Stimulated activated memory B cell treated with anti-CD40 and anti-IgM and Interleukin-4, amounts not matched to agents 10 μg/mL and 1 μg/mL and 100 μg/mL, for 72 hours (primary cell): ENCODE data around the gene C1orf198.

ENCODE experiments used
- ATAC-seq: fragments of 150-1000 bp; cut with Tn5 transposase; 2 replicates; pipeline ENCODE4 v1.10.0; 2021
- H3K27ac Mint-ChIP-seq: one replicate; pipeline ENCODE4 v1.8.0; 2022; ENCODE audit warnings: mild to moderate bottlenecking, mixed read lengths
- H3K27me3 Mint-ChIP-seq: one replicate; pipeline ENCODE4 v1.8.0; 2022; ENCODE audit warnings: mixed read lengths
- H3K36me3 Mint-ChIP-seq: one replicate; pipeline ENCODE4 v1.8.0; 2022; ENCODE audit warnings: mixed read lengths
- H3K4me1 Mint-ChIP-seq: one replicate; pipeline ENCODE4 v1.8.0; 2022; ENCODE audit warnings: mixed read lengths
- H3K4me3 Mint-ChIP-seq: one replicate; pipeline ENCODE4 v1.8.0; 2022; ENCODE audit warnings: mild to moderate bottlenecking, moderate library complexity, mixed read lengths
- H3K9me3 Mint-ChIP-seq: one replicate; pipeline ENCODE4 v1.8.0; 2022; ENCODE audit warnings: mixed read lengths

C1orf198 gene

GRCh38 chr1:230867903-230868735 lies at the start of gene C1orf198:
Gene C1orf198 (minus strand): TSS chr1:230868521. CDS start chr1:230868512, 9 bp downstream.
- no peaks in the 10 kb centered on the region for H3K36me3 Mint-ChIP-seq
- H3K27me3 Mint-ChIP-seq = no peaks in the 10 kb centered on the region
- peak within 1 kb of the TSS; percentile 85 for H3K27ac Mint-ChIP-seq
- peak; percentile 95 for ATAC-seq
- peak within 1 kb of the TSS; percentile 91 for H3K4me3 Mint-ChIP-seq
- peaks cover 26% of the 10 kb centered on the region for H3K4me1 Mint-ChIP-seq
- no peaks in the 10 kb centered on the region for H3K9me3 Mint-ChIP-seq

- no peaks in the 10 kb centered on the region for H3K27me3 Mint-ChIP-seq
- peaks cover 4% of the 10 kb centered on the region for H3K4me1 Mint-ChIP-seq
- H3K27ac Mint-ChIP-seq = no peak overlapping the region
- H3K9me3 Mint-ChIP-seq = no peaks in the 10 kb centered on the region
- H3K36me3 Mint-ChIP-seq = peaks cover 43% of the 10 kb centered on the region
- H3K4me3 Mint-ChIP-seq = no peak overlapping the region
- ATAC-seq = peak; percentile 57
Observed at GRCh38 chr1:230917284-230918135, 49.2 kb upstream of the C1orf198 start.

- Mint-ChIP-seq H3K9me3 (no peaks in the 10 kb centered on the region), H3K27ac (no peak overlapping the region), H3K4me3 (no peak overlapping the region), H3K36me3 (peaks cover 43% of the 10 kb centered on the region), H3K27me3 (no peaks in the 10 kb centered on the region), H3K4me1 (peaks cover 4% of the 10 kb centered on the region)
- ATAC-seq = no peak
Observed at GRCh38 chr1:230916587-230917283, 48.4 kb upstream of the C1orf198 start.

- Mint-ChIP-seq H3K36me3 (peaks cover 54% of the 10 kb centered on the region), H3K4me3 (no peak overlapping the region), H3K27ac (no peak overlapping the region), H3K9me3 (no peaks in the 10 kb centered on the region), H3K4me1 (peaks cover 4% of the 10 kb centered on the region), H3K27me3 (no peaks in the 10 kb centered on the region)
- ATAC-seq = no peak
Observed at GRCh38 chr1:230915078-230915477, 46.8 kb upstream of the C1orf198 start.

GRCh38 chr1:230913496-230913895 lies 45.2 kb upstream of the C1orf198 start:
- H3K4me1 Mint-ChIP-seq = peaks cover 4% of the 10 kb centered on the region
- no peak overlapping the region for H3K27ac Mint-ChIP-seq
- ATAC-seq = no peak
- H3K4me3 Mint-ChIP-seq = no peak overlapping the region
- H3K27me3 Mint-ChIP-seq = no peaks in the 10 kb centered on the region
- H3K9me3 Mint-ChIP-seq = no peaks in the 10 kb centered on the region
- peaks cover 66% of the 10 kb centered on the region for H3K36me3 Mint-ChIP-seq

- no peak overlapping the region for H3K4me3 Mint-ChIP-seq
- ATAC-seq = no peak
- no peaks in the 10 kb centered on the region for H3K9me3 Mint-ChIP-seq
- H3K4me1 Mint-ChIP-seq = no peaks in the 10 kb centered on the region
- H3K27me3 Mint-ChIP-seq = no peaks in the 10 kb centered on the region
- H3K36me3 Mint-ChIP-seq = peaks cover 80% of the 10 kb centered on the region
- peak overlapping the region; percentile 11 for H3K27ac Mint-ChIP-seq
Observed at GRCh38 chr1:230910755-230911117, 42.4 kb upstream of the C1orf198 start.

GRCh38 chr1:230909974-230910754 lies 41.8 kb upstream of the C1orf198 start:
- peaks cover 78% of the 10 kb centered on the region for H3K36me3 Mint-ChIP-seq
- no peaks in the 10 kb centered on the region for H3K4me1 Mint-ChIP-seq
- H3K27me3 Mint-ChIP-seq = no peaks in the 10 kb centered on the region
- H3K9me3 Mint-ChIP-seq = no peaks in the 10 kb centered on the region
- H3K27ac Mint-ChIP-seq = peak overlapping the region; percentile 11
- ATAC-seq = no peak
- H3K4me3 Mint-ChIP-seq = no peak overlapping the region

GRCh38 chr1:230907472-230908205 lies 39.3 kb upstream of the C1orf198 start:
- no peaks in the 10 kb centered on the region for H3K9me3 Mint-ChIP-seq
- H3K27ac Mint-ChIP-seq = no peak overlapping the region
- H3K36me3 Mint-ChIP-seq = peaks cover 69% of the 10 kb centered on the region
- ATAC-seq = no peak
- H3K4me1 Mint-ChIP-seq = no peaks in the 10 kb centered on the region
- H3K4me3 Mint-ChIP-seq = no peak overlapping the region
- no peaks in the 10 kb centered on the region for H3K27me3 Mint-ChIP-seq

GRCh38 chr1:230906226-230906625 lies 37.9 kb upstream of the C1orf198 start:
- Mint-ChIP-seq H3K27me3 (no peaks in the 10 kb centered on the region), H3K27ac (no peak overlapping the region), H3K4me1 (no peaks in the 10 kb centered on the region), H3K4me3 (no peak overlapping the region), H3K9me3 (no peaks in the 10 kb centered on the region), H3K36me3 (peaks cover 57% of the 10 kb centered on the region)
- no peak for ATAC-seq

GRCh38 chr1:230905733-230906132 lies 37.4 kb upstream of the C1orf198 start:
- no peak overlapping the region for H3K27ac Mint-ChIP-seq
- peaks cover 53% of the 10 kb centered on the region for H3K36me3 Mint-ChIP-seq
- H3K27me3 Mint-ChIP-seq = no peaks in the 10 kb centered on the region
- ATAC-seq = no peak
- no peaks in the 10 kb centered on the region for H3K9me3 Mint-ChIP-seq
- H3K4me3 Mint-ChIP-seq = no peak overlapping the region
- H3K4me1 Mint-ChIP-seq = no peaks in the 10 kb centered on the region

- H3K4me1 Mint-ChIP-seq = no peaks in the 10 kb centered on the region
- peaks cover 34% of the 10 kb centered on the region for H3K36me3 Mint-ChIP-seq
- ATAC-seq = no peak
Observed at GRCh38 chr1:230902349-230902923, 34.1 kb upstream of the C1orf198 start.

GRCh38 chr1:230901671-230902070 lies 33.4 kb upstream of the C1orf198 start:
- H3K4me3 Mint-ChIP-seq = no peak overlapping the region
- H3K4me1 Mint-ChIP-seq = no peaks in the 10 kb centered on the region
- H3K27me3 Mint-ChIP-seq = no peaks in the 10 kb centered on the region
- H3K9me3 Mint-ChIP-seq = no peaks in the 10 kb centered on the region
- peaks cover 26% of the 10 kb centered on the region for H3K36me3 Mint-ChIP-seq
- H3K27ac Mint-ChIP-seq = no peak overlapping the region
- no peak for ATAC-seq

More at GRCh38 chr1:230902349-230902923, 34.1 kb upstream of the C1orf198 start:
- Mint-ChIP-seq H3K4me3 (no peak overlapping the region), H3K27ac (no peak overlapping the region), H3K9me3 (no peaks in the 10 kb centered on the region), H3K27me3 (no peaks in the 10 kb centered on the region)

- Mint-ChIP-seq H3K27ac (no peak overlapping the region), H3K36me3 (peaks cover 19% of the 10 kb centered on the region), H3K4me1 (no peaks in the 10 kb centered on the region), H3K9me3 (no peaks in the 10 kb centered on the region), H3K4me3 (no peak overlapping the region), H3K27me3 (no peaks in the 10 kb centered on the region)
- ATAC-seq = no peak
Observed at GRCh38 chr1:230900984-230901383, 32.7 kb upstream of the C1orf198 start.

- H3K36me3 Mint-ChIP-seq = peaks cover 13% of the 10 kb centered on the region
- H3K4me3 Mint-ChIP-seq = no peak overlapping the region
- no peak for ATAC-seq
- no peaks in the 10 kb centered on the region for H3K9me3 Mint-ChIP-seq
- no peaks in the 10 kb centered on the region for H3K27me3 Mint-ChIP-seq
- H3K4me1 Mint-ChIP-seq = no peaks in the 10 kb centered on the region
- H3K27ac Mint-ChIP-seq = no peak overlapping the region
Observed at GRCh38 chr1:230899841-230900251, 31.5 kb upstream of the C1orf198 start.
